Peyer's patch (tissue), 4 donors: ENCODE measurements around the gene SPATA24. TPM values are rescaled to one million over a fixed set of nuclear protein-coding genes. Genes with fewer than 3 reads are reported as not detected.

Experiments
- DNase-seq, 3 donors: peaks; one replicate each; pipeline ENCODE4 v3.0.0-alpha.2; 2017 to 2019
- H3K27ac ChIP-seq, 4 donors: fragments of 200-600 bp; sonication (generic); one replicate each; pipeline ENCODE4 v1.5.1; 2016 to 2019
- H3K27me3 ChIP-seq, 2 donors: fragments of 200-600 bp; sonication (generic); one replicate each; pipeline ENCODE4 v1.5.1; 2019
- H3K36me3 ChIP-seq, 3 donors: fragments of 200-600 bp; sonication (generic); one replicate each; pipeline ENCODE4 v1.5.1; 2016 to 2019
- H3K4me1 ChIP-seq, 4 donors: fragments of 200-600 bp; sonication (generic); one replicate each; pipeline ENCODE4 v1.5.1; 2016 to 2019
- H3K4me3 ChIP-seq, 4 donors: fragments of 200-600 bp; sonication (generic); 1 replicate in 3 of 4; 2 replicates in 1 of 4; pipeline ENCODE4 v1.5.1; 2016 to 2019; ENCODE audit warnings: mild to moderate bottlenecking in 1 of 4
- H3K9me3 ChIP-seq, 4 donors: fragments of 200-600 bp; sonication (generic); one replicate each; pipeline ENCODE4 v1.5.1; 2016 to 2019; ENCODE audit warnings: mild to moderate bottlenecking in 1 of 4
- POLR2A ChIP-seq, 2 donors: fragments of 450-650 bp; IDR thresholded peaks; one replicate each; pipeline ENCODE4 v1.5.1; 2017; ENCODE audit warnings: antibody characterized with exemption in 2 of 2, mild to moderate bottlenecking in 2 of 2, moderate library complexity in 2 of 2
- total RNA-seq, 4 donors: library from RNA; depleted of rRNA; stranded (reverse); fragments of >200 nt; gene quantifications; one replicate each; pipeline ENCODE4 v1.1.0, GENCODE V29; 2016
- TF ChIP-seq, protein P1 (sequence below), 6 experiments: fragments of 450-650 bp in 4 of 6; fragments of 200-600 bp in 2 of 6; sonication (generic) in 1 of 6; IDR thresholded peaks; one replicate each; pipeline ENCODE4 v1.5.1; 2017 to 2019; ENCODE audit warnings: antibody characterized with exemption in 6 of 6, mild to moderate bottlenecking in 3 of 6, moderate library complexity in 1 of 6

The SPATA24 gene
- total RNA-seq, 4 donors from 2014 or later: 3.1 to 11.6 TPM; not detected in 2

GRCh38 chr5:139435676-139436075, 31.8 kb upstream of the SPATA24 start:
- TF ChIP-seq, protein P1, sequence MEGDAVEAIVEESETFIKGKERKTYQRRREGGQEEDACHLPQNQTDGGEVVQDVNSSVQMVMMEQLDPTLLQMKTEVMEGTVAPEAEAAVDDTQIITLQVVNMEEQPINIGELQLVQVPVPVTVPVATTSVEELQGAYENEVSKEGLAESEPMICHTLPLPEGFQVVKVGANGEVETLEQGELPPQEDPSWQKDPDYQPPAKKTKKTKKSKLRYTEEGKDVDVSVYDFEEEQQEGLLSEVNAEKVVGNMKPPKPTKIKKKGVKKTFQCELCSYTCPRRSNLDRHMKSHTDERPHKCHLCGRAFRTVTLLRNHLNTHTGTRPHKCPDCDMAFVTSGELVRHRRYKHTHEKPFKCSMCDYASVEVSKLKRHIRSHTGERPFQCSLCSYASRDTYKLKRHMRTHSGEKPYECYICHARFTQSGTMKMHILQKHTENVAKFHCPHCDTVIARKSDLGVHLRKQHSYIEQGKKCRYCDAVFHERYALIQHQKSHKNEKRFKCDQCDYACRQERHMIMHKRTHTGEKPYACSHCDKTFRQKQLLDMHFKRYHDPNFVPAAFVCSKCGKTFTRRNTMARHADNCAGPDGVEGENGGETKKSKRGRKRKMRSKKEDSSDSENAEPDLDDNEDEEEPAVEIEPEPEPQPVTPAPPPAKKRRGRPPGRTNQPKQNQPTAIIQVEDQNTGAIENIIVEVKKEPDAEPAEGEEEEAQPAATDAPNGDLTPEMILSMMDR (IDR thresholded peaks at IDR 0.05): no peak
- no peak for TF ChIP-seq POLR2A (IDR thresholded peaks at IDR 0.05)

DNA sequence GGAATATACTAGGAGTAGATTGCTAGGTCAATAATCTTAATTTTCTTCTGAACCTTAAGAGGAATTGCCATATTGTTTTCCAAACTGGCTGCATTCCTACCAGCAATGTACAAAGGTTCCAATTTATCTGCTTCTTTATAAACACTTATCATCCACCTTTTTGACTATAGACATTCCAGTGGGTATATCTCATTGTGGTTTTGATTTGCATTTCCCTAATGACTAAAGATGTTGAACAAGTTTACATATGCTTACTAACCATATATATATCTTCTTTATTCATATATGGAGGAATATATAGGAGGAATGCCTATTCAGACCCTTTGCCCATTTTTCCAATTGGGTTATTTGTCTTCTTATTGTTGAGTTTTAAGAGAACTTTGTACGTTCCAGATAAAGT, 27.8 kb upstream of the SPATA24 start:
- H3K36me3 ChIP-seq: peaks cover 0 to 10% (median 0%) of the 10 kb centered on the region in 3 donors

More at GRCh38 chr5:139435676-139436075, 31.8 kb upstream of the SPATA24 start:
- Histone ChIP-seq H3K4me3 (no peak overlapping the region), H3K27me3 (no peaks in the 10 kb centered on the region), H3K4me1 (peaks cover 0 to 11% (median 2%) of the 10 kb centered on the region in 4 donors), H3K9me3 (no peaks in the 10 kb centered on the region), H3K36me3 (no peaks in the 10 kb centered on the region), H3K27ac (no peak overlapping the region)
- peak in 1 of 3 donors; percentile 37 for DNase-seq

GRCh38 chr5:139430015-139430414, 26.1 kb upstream of the SPATA24 start:
- Histone ChIP-seq H3K4me1 (no peaks in the 10 kb centered on the region), H3K4me3 (no peak overlapping the region), H3K9me3 (no peaks in the 10 kb centered on the region), H3K27ac (no peak overlapping the region), H3K36me3 (peaks cover 0 to 21% (median 0%) of the 10 kb centered on the region in 3 donors), H3K27me3 (no peaks in the 10 kb centered on the region)
- DNase-seq: no peak
- TF ChIP-seq, protein P1 (IDR thresholded peaks at IDR 0.05): no peak
- TF ChIP-seq POLR2A (IDR thresholded peaks at IDR 0.05): no peak

More for the DNA sequence above, 27.8 kb upstream of the SPATA24 start:
- H3K27ac ChIP-seq: no peak overlapping the region
- TF ChIP-seq POLR2A (IDR thresholded peaks at IDR 0.05): no peak
- TF ChIP-seq, protein P1 (IDR thresholded peaks at IDR 0.05): no peak
- no peaks in the 10 kb centered on the region for H3K27me3 ChIP-seq
- no peaks in the 10 kb centered on the region for H3K9me3 ChIP-seq
- H3K4me1 ChIP-seq: no peaks in the 10 kb centered on the region
- H3K4me3 ChIP-seq: no peak overlapping the region
- DNase-seq: no peak

- no peak for TF ChIP-seq POLR2A (IDR thresholded peaks at IDR 0.05)
- TF ChIP-seq, protein P1 (IDR thresholded peaks at IDR 0.05): no peak
- peaks cover 0 to 22% (median 0%) of the 10 kb centered on the region in 3 donors for H3K36me3 ChIP-seq
- no peaks in the 10 kb centered on the region for H3K27me3 ChIP-seq
- H3K4me3 ChIP-seq: no peak overlapping the region
- H3K27ac ChIP-seq: no peak overlapping the region
- no peaks in the 10 kb centered on the region for H3K4me1 ChIP-seq
- DNase-seq: no peak
- no peaks in the 10 kb centered on the region for H3K9me3 ChIP-seq
These were observed 22.5 kb upstream of the SPATA24 start for GRCh38 chr5:139426203-139426885.

DNA sequence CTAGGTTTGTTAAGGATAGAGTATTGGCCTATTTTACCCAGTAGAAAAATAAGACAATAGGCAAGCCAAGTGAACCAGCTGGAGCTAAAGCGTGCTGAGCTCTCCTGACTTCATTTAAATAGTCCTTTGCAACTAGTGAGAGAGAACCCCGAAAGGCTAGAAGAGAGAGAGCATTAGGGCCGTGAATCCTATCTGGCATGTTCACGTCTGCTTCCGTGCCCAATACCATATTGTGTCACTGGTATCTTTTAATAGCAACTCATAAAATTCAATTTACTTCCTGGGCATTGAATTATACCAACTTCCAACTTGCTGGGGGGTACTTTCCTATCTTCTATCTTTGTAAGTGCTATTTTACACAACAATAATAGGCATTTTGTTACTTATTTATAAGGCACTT, 21.6 kb upstream of the SPATA24 start:
- no peak overlapping the region for H3K27ac ChIP-seq
- H3K36me3 ChIP-seq: peaks cover 0 to 22% (median 0%) of the 10 kb centered on the region in 3 donors
- no peak for DNase-seq
- no peaks in the 10 kb centered on the region for H3K4me1 ChIP-seq
- H3K4me3 ChIP-seq: no peak overlapping the region
- H3K9me3 ChIP-seq: no peaks in the 10 kb centered on the region
- TF ChIP-seq POLR2A (IDR thresholded peaks at IDR 0.05): no peak
- TF ChIP-seq, protein P1 (IDR thresholded peaks at IDR 0.05): no peak
- H3K27me3 ChIP-seq: no peaks in the 10 kb centered on the region
